ENCODE results near the gene TGM4. TPM values are rescaled to one million over a fixed set of nuclear protein-coding genes. Genes with fewer than 3 reads are reported as not detected.

Gene TGM4
- total and polyA plus RNA-seq, 2 experiments from 2014 or later = not detected

GRCh38 chr3:44932271-44932670 lies 57.9 kb downstream of the TGM4 start:
- in situ Hi-C loops (cut with MboI) = no loop called here
- H3F3A ChIP-seq (ENCODE audit: insufficient read depth) = no peaks in the 10 kb centered on the region
- H2AFZ ChIP-seq = no peak overlapping the region
- no peaks in the 10 kb centered on the region for H4K20me1 ChIP-seq (ENCODE audit: insufficient read depth)
- no peak for TF ChIP-seq EZH2phosphoT487 (IDR thresholded peaks at IDR 0.05; ENCODE audit: insufficient read depth, low read depth)
- no peak for TF ChIP-seq EZH2 (IDR thresholded peaks at IDR 0.05; ENCODE audit: insufficient read depth, poor library complexity, severe bottlenecking)
- H3K36me3 ChIP-seq (ENCODE audit: low read depth) = no peaks in the 10 kb centered on the region
- H3K9ac ChIP-seq = no peak overlapping the region
- H3K9me3 ChIP-seq (ENCODE audit: low read depth) = no peaks in the 10 kb centered on the region
- no peaks in the 10 kb centered on the region for H3K4me1 ChIP-seq (ENCODE audit: insufficient read depth)
- no peak overlapping the region for H3K4me2 ChIP-seq (ENCODE audit: unreplicated experiment)
- no peaks in the 10 kb centered on the region for H3K27me3 ChIP-seq (replicated peaks; ENCODE audit: insufficient read depth)
- no peak overlapping the region for H3K4me3 ChIP-seq
- 82 to 84% methylated on average over 2 of the region's 2 CpGs for WGBS, 2 experiments (ENCODE audit: low coverage in 1 of 2, low lambda C conversion rate in 2 of 2, missing lambda C conversion rate in 2 of 2)
- no peaks in the 10 kb centered on the region for H3K9me2 ChIP-seq (ENCODE audit: insufficient read depth)
- DNase-seq = no peak
- peaks cover 14% of the 10 kb centered on the region; the same call in 1 of the 2 replicates for H3K79me2 ChIP-seq (ENCODE audit: insufficient read depth)
- no peak overlapping the region for H3K27ac ChIP-seq

- no peaks in the 10 kb centered on the region for H3K9me2 ChIP-seq (ENCODE audit: insufficient read depth)
- H4K20me1 ChIP-seq (ENCODE audit: insufficient read depth) = no peaks in the 10 kb centered on the region
- no peak overlapping the region for H3K4me2 ChIP-seq (ENCODE audit: unreplicated experiment)
- no peaks in the 10 kb centered on the region for H3K27me3 ChIP-seq (replicated peaks; ENCODE audit: insufficient read depth)
- in situ Hi-C loops (cut with MboI) = no loop called here
- DNase-seq = no peak
- no peaks in the 10 kb centered on the region for H3K4me1 ChIP-seq (ENCODE audit: insufficient read depth)
- H3F3A ChIP-seq (ENCODE audit: insufficient read depth) = no peaks in the 10 kb centered on the region
- H3K36me3 ChIP-seq (ENCODE audit: low read depth) = no peaks in the 10 kb centered on the region
- no peak overlapping the region for H3K27ac ChIP-seq
- H3K79me2 ChIP-seq (ENCODE audit: insufficient read depth) = peaks cover 14% of the 10 kb centered on the region; the same call in 1 of the 2 replicates
- H2AFZ ChIP-seq = no peak overlapping the region
- 95 to 99% methylated on average over 14 of the region's 14 CpGs for WGBS, 2 experiments (ENCODE audit: low coverage in 1 of 2, low lambda C conversion rate in 2 of 2, missing lambda C conversion rate in 2 of 2)
- H3K9me3 ChIP-seq (ENCODE audit: low read depth) = no peaks in the 10 kb centered on the region
- no peak overlapping the region for H3K4me3 ChIP-seq
- H3K9ac ChIP-seq = no peak overlapping the region
- TF ChIP-seq EZH2phosphoT487 (IDR thresholded peaks at IDR 0.05; ENCODE audit: insufficient read depth, low read depth) (no peak), EZH2 (IDR thresholded peaks at IDR 0.05; ENCODE audit: insufficient read depth, poor library complexity, severe bottlenecking) (no peak)
Observed at GRCh38 chr3:44932986-44933944, 58.9 kb downstream of the TGM4 start.

GRCh38 chr3:44939581-44940036 lies 65.2 kb downstream of the TGM4 start:
- DNase-seq = no peak
- Histone ChIP-seq H3K9me3 (ENCODE audit: low read depth) (no peaks in the 10 kb centered on the region), H3K4me2 (ENCODE audit: unreplicated experiment) (no peak overlapping the region), H3K27me3 (replicated peaks; ENCODE audit: insufficient read depth) (no peaks in the 10 kb centered on the region), H4K20me1 (ENCODE audit: insufficient read depth) (no peaks in the 10 kb centered on the region), H3K9ac (no peak overlapping the region), H3K79me2 (ENCODE audit: insufficient read depth) (peaks cover 14% of the 10 kb centered on the region; the same call in 1 of the 2 replicates), H3K4me1 (ENCODE audit: insufficient read depth) (peaks cover 8% of the 10 kb centered on the region), H2AFZ (no peak overlapping the region), H3K36me3 (ENCODE audit: low read depth) (0 out of 2 replicates have a peak, but pooled peaks cover 3% of the 10 kb centered on the region), H3F3A (ENCODE audit: insufficient read depth) (peaks cover 12% of the 10 kb centered on the region), H3K27ac (no peak overlapping the region), H3K9me2 (ENCODE audit: insufficient read depth) (no peaks in the 10 kb centered on the region), H3K4me3 (no peak overlapping the region)
- in situ Hi-C loops (cut with MboI) = no loop called here
- 81 to 84% methylated on average over 6 of the region's 6 CpGs for WGBS, 2 experiments (ENCODE audit: low coverage in 1 of 2, low lambda C conversion rate in 2 of 2, missing lambda C conversion rate in 2 of 2)
- TF ChIP-seq EZH2phosphoT487 (IDR thresholded peaks at IDR 0.05; ENCODE audit: insufficient read depth, low read depth) = no peak
- no peak for TF ChIP-seq EZH2 (IDR thresholded peaks at IDR 0.05; ENCODE audit: insufficient read depth, poor library complexity, severe bottlenecking)

DNA sequence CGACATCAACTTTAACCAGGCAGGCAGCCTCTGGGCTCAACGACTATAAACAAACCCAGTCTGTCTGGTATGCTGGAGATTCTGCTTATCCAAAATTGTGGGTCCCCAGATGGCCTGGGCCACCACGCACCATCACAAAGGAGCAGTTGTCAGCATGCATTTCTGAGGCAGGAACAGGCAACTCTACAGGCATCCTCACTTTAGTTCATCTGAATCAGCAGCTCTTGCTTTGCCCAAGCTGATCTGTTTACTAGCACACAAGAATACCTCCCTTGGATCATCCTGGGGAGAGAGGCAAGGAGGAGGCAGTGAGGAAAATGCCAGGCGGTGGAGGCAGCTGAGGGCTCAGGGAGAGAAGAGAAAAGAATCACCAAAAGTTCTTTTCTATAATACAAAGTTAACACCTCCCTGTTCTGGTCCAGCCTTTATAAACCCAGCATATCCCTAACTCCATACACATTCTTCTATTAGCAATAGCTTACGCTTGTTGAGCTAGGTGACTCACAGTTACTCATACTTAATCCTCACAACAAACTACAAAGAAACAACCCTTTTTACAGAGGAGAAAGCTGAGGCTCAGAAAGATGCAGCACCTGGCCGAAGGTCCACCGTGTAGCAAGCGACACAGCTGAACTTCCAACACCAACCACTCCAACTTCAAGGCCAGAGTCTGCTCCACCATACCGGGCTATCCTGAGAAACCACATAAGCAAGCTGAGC lies 68.0 kb downstream of the TGM4 start:
- Histone ChIP-seq H3K79me2 (ENCODE audit: insufficient read depth) (no peaks in the 10 kb centered on the region; the same call in 1 of the 2 replicates), H3K4me2 (ENCODE audit: unreplicated experiment) (no peak overlapping the region), H3K9me3 (ENCODE audit: low read depth) (no peaks in the 10 kb centered on the region), H3K36me3 (ENCODE audit: low read depth) (0 out of 2 replicates have a peak, but pooled peaks cover 3% of the 10 kb centered on the region), H3K9ac (peak overlapping the region; percentile 20; the same call in 1 of the 2 replicates), H3K4me1 (ENCODE audit: insufficient read depth) (peaks cover 8% of the 10 kb centered on the region), H3K9me2 (ENCODE audit: insufficient read depth) (no peaks in the 10 kb centered on the region), H3K27ac (peak overlapping the region; percentile 45), H3K4me3 (no peak overlapping the region), H4K20me1 (ENCODE audit: insufficient read depth) (no peaks in the 10 kb centered on the region), H3K27me3 (replicated peaks; ENCODE audit: insufficient read depth) (no peaks in the 10 kb centered on the region), H2AFZ (no peak overlapping the region), H3F3A (ENCODE audit: insufficient read depth) (peaks cover 12% of the 10 kb centered on the region)
- TF ChIP-seq EZH2phosphoT487 (IDR thresholded peaks at IDR 0.05; ENCODE audit: insufficient read depth, low read depth) = no peak
- no peak for TF ChIP-seq EZH2 (IDR thresholded peaks at IDR 0.05; ENCODE audit: insufficient read depth, poor library complexity, severe bottlenecking)
- DNase-seq = peak; percentile 80
- WGBS, 2 experiments (ENCODE audit: low coverage in 1 of 2, low lambda C conversion rate in 2 of 2, missing lambda C conversion rate in 2 of 2) = 53 to 57% methylated on average over 9 of the region's 9 CpGs
- in situ Hi-C loops (cut with MboI) = no loop called here
